HG02610 (cell line): Measurements from ENCODE around the gene PCSK6.
"Not testable (repeated sequence)": the region's sequence is repeated elsewhere in the genome, so short reads cannot be mapped to it uniquely, and the experiment has no call there.

ENCODE experiments used
- ATAC-seq: cut with Tn5 transposase; IDR thresholded peaks from one replicate; pipeline ENCODE4 v1.9.1; 2021; ENCODE audit warnings: mild to moderate bottlenecking, moderate library complexity; ENCODE audit not compliant: unreplicated experiment

The PCSK6 gene

GRCh38 chr15:101407439-101407838 is 82.1 kb downstream of the PCSK6 start:
- peak; percentile 99 for ATAC-seq

- no peak for ATAC-seq
Observed at GRCh38 chr15:101406526-101407195, 82.8 kb downstream of the PCSK6 start.

- ATAC-seq: no peak
Observed at GRCh38 chr15:101406036-101406435, 83.5 kb downstream of the PCSK6 start.

DNA sequence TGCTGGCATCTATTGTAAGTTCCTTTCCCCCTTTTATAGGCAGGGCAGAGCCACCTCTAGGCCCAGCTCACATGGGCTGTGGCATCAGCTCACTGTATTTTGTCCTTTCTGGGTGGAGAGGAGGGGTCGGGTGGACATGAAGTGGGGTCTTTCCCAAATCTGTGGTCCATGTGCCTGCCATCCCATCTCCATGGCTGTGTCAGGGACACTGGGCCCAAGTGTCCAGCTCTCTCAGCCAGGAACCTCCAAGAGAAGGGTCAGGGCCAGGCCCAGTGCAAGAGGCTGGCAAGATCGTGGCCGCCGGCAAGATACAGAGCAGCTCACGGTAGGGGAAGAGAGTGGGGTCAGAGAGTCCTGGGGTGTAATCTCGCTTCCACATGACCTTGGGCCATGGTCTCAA is 85.3 kb downstream of the PCSK6 start:
- ATAC-seq: no peak

- not testable (repeated sequence) for ATAC-seq
Observed at GRCh38 chr15:101402883-101403282, 86.6 kb downstream of the PCSK6 start.

GRCh38 chr15:101401286-101401685 is 88.2 kb downstream of the PCSK6 start:
- no peak for ATAC-seq

DNA sequence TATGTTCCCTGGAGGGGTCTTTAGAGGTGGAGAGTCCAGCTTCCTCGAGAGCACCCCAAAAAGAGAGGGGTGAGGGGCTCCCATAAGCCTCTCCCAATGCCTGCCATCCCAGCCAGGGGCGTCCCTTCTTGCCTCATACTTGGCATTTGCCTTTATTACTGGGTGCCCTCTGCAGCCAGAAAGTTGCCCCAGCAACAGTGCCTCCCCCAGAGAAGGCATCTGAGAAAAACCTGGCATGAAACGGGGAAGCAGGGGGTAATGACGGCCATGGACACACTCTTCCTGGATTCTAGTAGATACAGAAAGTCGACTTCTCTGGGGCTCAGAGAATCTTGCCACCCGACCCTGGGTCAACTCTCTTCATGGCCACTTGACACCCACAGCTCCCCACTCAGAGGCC is 90.1 kb downstream of the PCSK6 start:
- ATAC-seq: no peak

DNA sequence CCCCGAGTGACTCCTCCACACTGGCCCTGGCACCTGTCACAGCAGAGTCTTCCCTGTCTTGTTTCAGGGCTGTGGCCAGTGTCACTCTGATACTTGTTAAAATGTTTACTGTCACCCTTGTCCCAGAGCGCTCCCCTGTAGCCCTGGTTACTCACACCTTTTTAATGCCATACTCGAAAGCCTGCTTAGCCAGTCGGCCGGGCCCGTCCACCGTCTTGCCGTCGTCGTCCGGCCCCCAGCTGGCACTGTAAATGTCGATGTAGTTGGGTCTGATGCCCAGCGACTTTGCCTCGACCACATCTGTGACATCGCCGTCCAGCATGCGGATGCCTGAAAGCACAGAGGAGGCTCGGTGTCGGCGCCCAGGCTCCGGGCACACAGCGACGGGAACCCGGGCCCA is 91.3 kb downstream of the PCSK6 start:
- ATAC-seq: no peak

DNA sequence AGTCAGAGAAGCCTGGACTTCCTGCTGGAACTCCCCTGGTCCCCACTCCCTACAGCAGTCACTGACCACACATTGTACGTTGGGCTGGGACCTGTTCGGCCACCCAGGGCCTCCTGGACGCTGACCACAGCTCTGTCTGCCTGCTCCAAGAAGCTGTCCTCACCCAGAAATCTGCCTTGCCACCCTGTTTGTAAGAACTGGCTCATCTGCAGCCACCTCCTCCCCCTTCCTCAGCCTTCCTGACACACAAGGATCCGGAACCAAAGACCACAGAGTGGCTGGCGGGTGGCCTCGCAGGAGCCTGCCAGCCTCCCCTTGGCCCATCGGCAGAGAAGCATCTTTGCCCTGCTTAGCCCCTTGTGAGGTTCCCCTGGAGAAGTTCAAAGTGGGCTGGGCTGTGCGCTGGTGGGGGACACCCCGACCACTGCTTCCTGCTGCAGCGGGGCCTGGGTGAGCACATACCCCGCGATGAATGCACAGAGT is 91.9 kb downstream of the PCSK6 start:
- no peak for ATAC-seq

DNA sequence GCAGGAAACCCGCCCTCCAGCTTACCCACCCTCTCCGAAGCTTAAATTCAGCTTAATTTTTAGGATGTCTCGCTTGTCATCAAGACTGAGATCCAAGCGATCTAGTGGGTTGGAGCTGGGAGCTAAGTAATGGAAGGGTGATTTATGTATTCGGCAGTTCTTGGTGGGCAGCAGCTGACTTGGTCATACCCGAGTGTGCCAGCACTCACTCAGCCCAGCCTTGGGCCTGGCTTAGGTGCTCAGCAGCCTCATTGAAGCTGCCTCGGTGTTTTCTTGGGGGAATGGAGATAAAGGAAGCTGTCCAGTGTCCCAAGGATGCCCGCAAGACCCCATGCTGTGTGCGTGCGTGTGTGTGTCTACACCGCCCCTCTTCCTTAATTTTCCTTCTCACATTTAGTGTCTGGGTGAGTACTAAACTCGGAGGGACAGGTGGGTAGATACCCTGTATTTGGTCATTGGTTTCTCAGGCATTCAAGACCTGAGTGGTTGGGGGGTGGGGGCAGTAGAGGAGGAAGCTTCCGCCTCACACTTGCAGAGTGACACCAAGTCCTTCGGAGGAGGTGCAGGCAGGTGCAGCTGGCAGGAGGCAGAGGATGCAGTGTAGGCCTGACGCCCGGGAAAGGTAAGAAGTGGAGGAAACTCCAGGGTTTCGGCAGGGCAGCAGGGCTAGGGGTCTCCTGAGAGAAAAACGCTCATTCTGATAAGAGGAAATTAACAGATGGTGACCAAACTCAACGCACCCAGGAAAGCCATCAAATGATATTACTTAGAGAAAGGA is 92.8 kb downstream of the PCSK6 start:
- ATAC-seq: no peak

DNA sequence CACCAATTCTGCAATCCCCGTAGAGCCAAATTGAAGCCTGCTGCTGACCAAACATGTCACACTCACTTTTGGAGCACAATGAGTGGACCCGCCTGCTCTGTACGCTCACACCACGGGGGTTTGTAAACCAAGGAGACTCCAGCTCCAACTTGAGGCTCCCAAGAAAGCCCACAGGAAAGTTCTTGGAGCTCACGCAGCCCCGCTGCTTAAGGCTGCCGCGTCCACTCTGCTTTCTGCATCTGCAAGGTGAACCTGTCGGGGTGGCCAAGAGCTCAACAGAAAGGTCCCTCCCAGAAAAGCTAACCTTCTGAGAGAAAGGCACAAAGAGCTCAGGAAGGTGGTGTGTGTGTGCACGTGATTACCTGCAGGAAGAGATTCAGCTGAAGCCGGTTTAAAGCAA is 94.9 kb downstream of the PCSK6 start:
- no peak for ATAC-seq

GRCh38 chr15:101394056-101394630 is 95.4 kb downstream of the PCSK6 start:
- ATAC-seq: no peak

GRCh38 chr15:101393172-101393571 is 96.3 kb downstream of the PCSK6 start:
- no peak for ATAC-seq

- ATAC-seq: no peak
Observed at GRCh38 chr15:101391981-101392640, 97.4 kb downstream of the PCSK6 start.

DNA sequence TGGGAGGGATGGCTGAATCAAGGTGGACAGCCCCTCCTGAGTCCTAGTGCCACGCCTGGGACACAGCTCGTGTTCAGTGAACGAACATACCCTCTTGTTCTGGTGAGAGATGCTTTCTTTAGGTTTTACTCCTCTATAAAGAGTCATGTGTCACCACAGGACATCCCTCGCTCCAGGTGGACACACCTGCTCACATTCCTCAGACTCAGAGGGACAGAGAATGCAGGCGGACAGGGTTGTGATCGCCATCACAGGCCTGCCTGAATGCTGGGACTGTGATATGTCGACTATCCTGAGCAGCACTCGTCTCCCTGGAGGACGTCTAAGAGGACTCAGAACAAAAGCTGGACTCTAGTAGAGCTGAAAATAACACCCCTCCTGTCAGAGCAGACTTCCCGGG is 98.1 kb downstream of the PCSK6 start:
- ATAC-seq: no peak

GRCh38 chr15:101390462-101390861 is 99.0 kb downstream of the PCSK6 start:
- ATAC-seq: no peak

GRCh38 chr15:101390060-101390459 is 99.4 kb downstream of the PCSK6 start:
- ATAC-seq: no peak

- ATAC-seq: no peak
Observed at GRCh38 chr15:101389362-101389761, 100.1 kb downstream of the PCSK6 start.

GRCh38 chr15:101388046-101388445 is 101.5 kb downstream of the PCSK6 start:
- ATAC-seq: no peak

- ATAC-seq: no peak
Observed at GRCh38 chr15:101387574-101387973, 101.9 kb downstream of the PCSK6 start.

DNA sequence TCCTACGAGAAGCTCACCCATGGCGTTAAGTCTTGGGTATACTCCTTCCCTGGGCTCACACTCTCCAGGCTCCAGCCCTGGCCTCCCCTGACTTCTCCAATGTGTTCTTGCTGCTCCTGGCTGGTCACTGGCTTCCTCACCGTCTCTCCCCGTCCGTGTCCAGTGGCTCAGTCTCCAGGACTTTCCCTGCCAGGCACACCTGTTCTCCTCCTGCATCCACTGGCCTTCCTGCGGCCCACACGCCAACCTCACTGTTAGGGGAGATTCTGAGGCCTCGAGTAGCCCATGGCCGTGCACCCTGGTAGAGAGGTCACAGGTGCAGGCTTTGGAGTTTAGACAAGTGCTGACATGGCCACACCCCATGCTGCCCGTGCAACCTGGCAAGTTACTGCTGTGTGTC is 102.5 kb downstream of the PCSK6 start:
- no peak for ATAC-seq
